DMS53 treated with DMSO at 0.1 percent for 48 hours (cell line): Measurements from ENCODE around the gene GPR37.
A peak's percentile ranks its signal among the peaks of the same experiment; 100 is the strongest.

Experiments
- DNase-seq: peaks from one replicate; lab custom pipeline; 2025; ENCODE audit not compliant: unreplicated experiment; lab: John Stamatoyannopoulos, UW

GPR37 gene

GRCh38 chr7:124737760-124738300 lies 27.8 kb downstream of the GPR37 start:
- no peak for DNase-seq

DNA sequence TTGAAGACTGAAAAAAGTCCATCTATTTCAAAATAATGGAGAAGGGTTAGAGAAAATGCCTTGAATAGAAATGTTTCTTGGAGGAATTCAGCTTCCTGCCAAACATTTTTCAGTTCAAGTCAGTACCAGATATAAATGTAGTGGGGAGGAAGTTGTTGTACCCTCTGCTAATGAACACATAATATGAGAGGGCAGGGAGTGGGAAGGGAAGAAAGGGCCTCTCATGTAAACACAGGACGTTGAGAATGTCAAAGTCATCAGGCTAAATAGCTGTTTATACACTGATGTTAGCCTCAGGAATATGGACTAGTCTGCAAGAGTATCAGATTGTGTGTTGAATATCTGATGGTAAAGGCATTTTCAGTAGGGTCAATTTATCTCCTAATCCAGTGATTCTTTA lies 37.0 kb downstream of the GPR37 start:
- peak; percentile 43 for DNase-seq

- DNase-seq, result no peak
Observed at GRCh38 chr7:124724507-124725192, 40.9 kb downstream of the GPR37 start.

GRCh38 chr7:124724079-124724478 lies 41.5 kb downstream of the GPR37 start:
- DNase-seq, result no peak

- DNase-seq, result peak; percentile 8
Observed at GRCh38 chr7:124723012-124723411, 42.6 kb downstream of the GPR37 start.

DNA sequence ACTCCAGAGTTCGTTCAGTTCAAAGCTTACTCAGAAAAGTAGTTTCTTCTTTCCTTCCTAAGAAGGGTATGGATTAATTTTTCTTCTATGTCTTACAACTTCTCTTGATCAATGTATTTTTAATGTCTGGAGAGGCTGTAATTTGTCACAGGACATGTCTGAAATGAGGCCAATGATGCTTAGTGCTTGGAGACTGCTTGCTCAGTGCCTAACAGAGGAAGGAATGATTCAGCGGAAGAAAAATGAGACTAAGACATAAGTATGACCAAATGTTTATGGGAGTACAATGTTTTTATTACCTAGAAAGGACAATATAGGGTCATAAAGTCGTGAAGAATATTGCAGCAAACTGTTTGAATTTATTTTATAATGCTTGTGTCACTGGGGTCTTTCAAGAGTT lies 43.3 kb downstream of the GPR37 start:
- DNase-seq, result no peak

DNA sequence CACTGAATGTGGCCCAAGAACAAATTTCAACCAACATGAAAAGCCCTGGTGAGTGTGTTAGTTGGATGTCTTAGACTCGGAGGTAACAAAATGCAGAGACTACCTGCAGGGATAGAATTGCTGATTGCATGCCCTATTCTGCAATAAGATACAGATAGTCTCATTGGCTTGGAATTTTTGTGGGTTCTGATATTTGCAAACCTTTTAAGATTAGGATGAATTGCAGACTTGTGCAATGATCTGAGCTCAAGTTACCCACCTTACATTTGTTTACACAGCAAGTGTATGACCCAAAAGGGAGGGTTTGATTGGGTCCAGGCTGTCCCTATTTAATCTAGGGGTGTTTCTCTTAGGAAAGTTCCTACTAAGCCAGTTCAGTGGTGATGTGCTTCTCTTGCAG lies 45.4 kb downstream of the GPR37 start:
- DNase-seq, result no peak

DNA sequence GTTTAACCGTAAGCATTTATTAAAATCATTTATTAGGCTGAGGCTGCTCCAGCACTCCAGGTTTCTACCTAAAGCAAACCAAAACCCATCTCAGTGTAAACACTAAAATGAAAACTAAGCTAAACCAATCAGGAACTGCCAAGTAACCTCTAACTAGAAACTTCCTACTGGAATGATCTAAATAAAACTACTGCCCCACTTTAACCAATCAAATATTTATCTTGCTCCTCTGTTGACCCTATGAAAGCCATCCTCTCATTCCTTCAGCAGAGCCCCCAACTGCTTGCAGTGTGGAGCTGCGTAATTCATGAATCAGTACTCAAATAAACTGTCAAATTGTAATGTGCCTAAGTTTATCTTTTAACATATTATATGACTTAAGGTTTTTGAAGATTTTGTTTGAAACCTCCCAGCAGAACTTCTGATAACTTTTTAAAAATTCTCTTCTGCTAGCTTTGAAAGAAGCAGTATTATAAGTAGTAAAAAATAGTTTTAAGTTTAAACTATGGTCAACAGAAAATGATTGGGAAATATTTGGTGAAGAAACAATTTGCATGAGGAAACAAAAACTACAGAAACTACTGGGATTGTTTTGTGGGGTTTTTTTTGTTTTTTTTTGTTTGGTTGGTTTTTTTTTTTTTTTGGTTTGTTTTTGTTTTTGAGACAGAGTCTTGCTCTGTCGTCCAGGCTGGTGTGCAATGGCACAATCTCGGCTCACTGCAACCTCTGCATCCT lies 47.4 kb downstream of the GPR37 start:
- DNase-seq, result peak; percentile 10

DNA sequence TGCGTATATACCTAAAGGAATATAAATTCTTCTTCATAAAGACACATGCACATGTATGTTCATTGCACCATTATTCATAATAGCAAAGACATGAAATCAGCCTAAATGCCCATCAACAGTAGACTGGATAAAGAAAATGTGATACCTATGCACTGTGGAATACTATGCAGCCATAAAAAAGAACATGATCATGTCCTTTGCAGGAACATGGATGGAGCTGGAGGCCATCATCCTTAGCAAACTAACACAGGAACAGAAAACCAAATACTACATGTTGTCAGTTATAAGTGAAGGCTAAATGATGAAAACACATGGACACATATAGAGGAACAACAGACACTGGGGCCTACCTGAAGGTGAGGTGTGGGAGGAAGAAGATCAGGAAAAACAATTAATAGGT lies 48.7 kb downstream of the GPR37 start:
- DNase-seq, result no peak

DNA sequence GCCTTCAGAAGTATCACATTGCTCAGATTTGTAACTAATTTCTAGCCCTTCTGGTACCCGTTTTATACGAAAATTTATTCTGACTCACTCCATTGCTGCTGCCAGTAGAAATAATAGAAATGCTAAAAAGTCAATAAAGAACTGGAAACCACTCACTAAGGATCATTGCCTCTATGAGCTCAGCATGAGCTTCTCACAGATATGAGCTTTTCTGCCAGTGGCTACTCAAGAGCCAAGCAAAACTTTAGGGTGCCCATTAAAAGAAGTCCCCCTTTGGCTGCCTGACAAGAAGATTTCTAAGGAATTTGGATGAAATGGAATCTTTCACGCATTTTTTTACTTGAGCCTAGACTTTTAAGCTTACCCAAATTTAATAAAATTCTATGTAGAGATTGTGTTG lies 52.5 kb downstream of the GPR37 start:
- no peak for DNase-seq

- DNase-seq, result no peak
Observed at GRCh38 chr7:124712017-124712416, 53.6 kb downstream of the GPR37 start.

DNA sequence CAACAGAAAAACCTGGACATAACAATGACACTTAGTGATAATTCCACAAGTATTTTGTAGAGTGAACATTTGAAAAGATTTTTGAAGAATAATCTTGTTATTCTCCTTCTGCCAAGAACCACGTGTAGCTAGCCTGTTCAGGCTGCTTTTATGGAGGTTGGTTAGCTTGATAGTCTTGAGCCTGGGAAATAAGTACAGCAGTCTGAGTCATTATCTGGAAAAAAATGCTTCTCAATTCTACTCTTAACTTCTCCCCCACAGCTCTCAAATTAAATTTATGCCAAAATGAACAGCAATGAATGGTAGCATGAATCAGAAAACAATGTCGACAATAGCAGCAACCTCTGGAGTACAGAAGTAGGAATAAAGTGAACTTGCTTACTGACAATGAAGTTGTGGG lies 63.2 kb downstream of the GPR37 start:
- no peak for DNase-seq

DNA sequence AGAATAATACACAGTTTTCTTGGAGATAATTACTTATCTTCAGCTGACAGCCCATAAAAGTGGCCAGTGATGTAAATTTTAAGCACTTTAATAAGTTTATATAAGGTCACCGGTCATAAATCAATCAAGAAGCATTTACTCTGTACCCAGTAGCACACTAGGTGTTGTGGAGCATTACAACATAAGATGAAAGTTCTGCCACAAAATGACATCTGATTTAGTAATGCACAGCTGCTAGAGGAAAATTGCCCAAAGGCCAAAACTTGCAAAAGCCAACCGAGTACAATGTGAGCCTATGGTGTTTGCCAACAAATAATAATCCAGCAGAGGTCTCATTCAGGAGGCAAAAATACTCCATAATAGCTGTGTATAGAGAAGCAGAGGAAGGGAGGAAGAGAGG lies 63.6 kb downstream of the GPR37 start:
- DNase-seq, result no peak

DNA sequence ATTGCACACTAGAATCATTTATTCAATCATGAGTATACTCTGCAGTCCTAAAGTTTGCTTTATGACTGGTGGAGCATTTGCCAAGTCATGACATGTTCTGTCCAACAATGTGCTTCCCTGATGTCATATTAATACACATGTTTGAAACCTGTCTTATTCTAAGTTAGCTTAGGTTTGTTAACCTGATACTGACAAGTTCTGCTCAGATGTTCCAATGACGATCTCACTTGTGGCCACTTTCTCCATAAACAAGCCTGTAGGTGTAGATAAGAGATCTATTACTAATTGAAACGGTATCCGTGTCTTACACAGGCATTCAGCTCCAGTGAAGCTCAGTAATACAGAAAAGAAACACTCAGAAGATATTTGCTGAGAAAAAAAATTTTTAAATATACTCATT lies 64.9 kb downstream of the GPR37 start:
- no peak for DNase-seq

DNA sequence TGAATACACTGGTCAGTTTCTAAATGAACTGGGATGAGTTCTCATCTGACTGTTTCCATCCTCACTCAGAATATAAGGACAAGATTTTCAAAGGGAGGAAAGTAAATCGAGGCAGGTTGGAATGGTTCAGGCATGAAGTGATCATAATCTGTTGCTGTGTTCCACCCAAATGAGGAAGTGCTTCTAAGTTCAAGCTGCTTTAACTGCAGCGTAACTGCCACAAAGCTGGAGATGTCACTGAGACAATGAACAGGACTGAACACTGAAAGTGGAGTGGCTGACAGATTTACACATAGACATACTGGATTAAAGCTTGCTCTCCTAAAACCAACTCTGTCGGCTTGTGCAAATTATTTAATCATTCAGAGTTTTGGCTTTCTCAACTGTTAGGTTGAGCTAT lies 66.6 kb downstream of the GPR37 start:
- DNase-seq, result no peak

DNA sequence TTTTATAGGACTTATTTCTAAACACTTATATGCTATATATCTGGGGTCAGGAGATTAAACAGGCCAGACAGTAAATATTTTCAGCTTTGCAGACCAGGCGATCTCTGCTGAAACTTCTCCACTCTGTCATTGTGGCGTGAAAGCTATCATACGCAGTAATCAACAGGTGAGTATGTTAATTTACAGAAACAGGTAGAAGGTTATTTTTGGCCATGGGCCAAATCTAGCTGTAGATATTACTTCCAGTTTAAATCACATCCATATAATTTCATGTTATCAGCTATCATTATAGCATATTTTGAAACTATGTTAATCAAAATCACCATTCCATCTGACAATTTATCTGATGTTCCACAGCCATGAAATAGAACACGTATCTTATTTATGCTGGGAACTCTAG lies 67.8 kb downstream of the GPR37 start:
- DNase-seq, result no peak
